NCI-H69 (cell line): ENCODE measurements around the gene DCAF17.
"Not testable (repeated sequence)": the region's sequence is repeated elsewhere in the genome, so short reads cannot be mapped to it uniquely, and the experiment has no call there.

ENCODE experiments used
- DNase-seq: peaks from one replicate; lab custom pipeline; 2025; lab: John Stamatoyannopoulos, UW

Gene DCAF17

GRCh38 chr2:171459498-171459897 is 25.5 kb downstream of the DCAF17 start:
- DNase-seq: no peak

- DNase-seq: no peak
These were observed 26.5 kb downstream of the DCAF17 start for GRCh38 chr2:171460537-171460936.

GRCh38 chr2:171469176-171469575 is 35.1 kb downstream of the DCAF17 start:
- DNase-seq: no peak

- DNase-seq: no peak
These were observed 36.1 kb downstream of the DCAF17 start for GRCh38 chr2:171470129-171470528.

- DNase-seq: no peak
These were observed 42.0 kb downstream of the DCAF17 start for GRCh38 chr2:171475979-171476378.

- no peak for DNase-seq
These were observed 44.3 kb downstream of the DCAF17 start for GRCh38 chr2:171478345-171478744.

- DNase-seq: no peak
These were observed 45.3 kb downstream of the DCAF17 start for GRCh38 chr2:171479154-171479814.

GRCh38 chr2:171480908-171481307 is 46.9 kb downstream of the DCAF17 start:
- DNase-seq: peak; percentile 5

GRCh38 chr2:171482308-171482707 is 48.3 kb downstream of the DCAF17 start:
- no peak for DNase-seq

- no peak for DNase-seq
These were observed 48.9 kb downstream of the DCAF17 start for GRCh38 chr2:171482877-171483276.

GRCh38 chr2:171483793-171484192 is 49.8 kb downstream of the DCAF17 start:
- DNase-seq: no peak

- DNase-seq: no peak
These were observed 51.1 kb downstream of the DCAF17 start for GRCh38 chr2:171485116-171485515.

GRCh38 chr2:171487201-171487600 is 53.2 kb downstream of the DCAF17 start:
- DNase-seq: no peak

GRCh38 chr2:171487803-171488259 is 53.8 kb downstream of the DCAF17 start:
- DNase-seq: no peak

GRCh38 chr2:171490577-171490976 is 56.6 kb downstream of the DCAF17 start:
- no peak for DNase-seq

- no peak for DNase-seq
These were observed 57.3 kb downstream of the DCAF17 start for GRCh38 chr2:171491292-171491691.

GRCh38 chr2:171492664-171493063 is 58.6 kb downstream of the DCAF17 start:
- DNase-seq: no peak

- DNase-seq: not testable (repeated sequence)
These were observed 63.6 kb downstream of the DCAF17 start for GRCh38 chr2:171497664-171498063.

GRCh38 chr2:171505374-171505773 is 71.3 kb downstream of the DCAF17 start:
- no peak for DNase-seq

GRCh38 chr2:171509945-171510731 is 76.1 kb downstream of the DCAF17 start:
- no peak for DNase-seq

GRCh38 chr2:171512014-171512413 is 78.0 kb downstream of the DCAF17 start:
- no peak for DNase-seq

GRCh38 chr2:171512683-171513195 is 78.7 kb downstream of the DCAF17 start:
- DNase-seq: no peak

- DNase-seq: no peak
These were observed 79.7 kb downstream of the DCAF17 start for GRCh38 chr2:171513719-171514160.
